Prostate gland (tissue), 2 donors: ENCODE results near the gene XRCC4. TPM values are rescaled to one million over a fixed set of nuclear protein-coding genes. Genes with fewer than 3 reads are reported as not detected.

ENCODE experiments used
- DNase-seq: peaks from one replicate; pipeline ENCODE4 v3.0.0-alpha.2; 2019; ENCODE audit warnings: low spot score
- H3K27ac ChIP-seq, 2 donors: fragments of 200-600 bp; sonication (generic); 2 replicates each; pipeline ENCODE4 v1.5.1; 2017 to 2019
- H3K27me3 ChIP-seq: fragments of 200-600 bp; sonication (generic); replicated peaks from 2 replicates; pipeline ENCODE4 v1.5.1; 2019; ENCODE audit not compliant: insufficient read depth
- H3K36me3 ChIP-seq, 2 donors: fragments of 200-600 bp; sonication (generic); 1 replicate in 1 of 2; 2 replicates in 1 of 2; pipeline versions ENCODE4 v1.5.1 to v1.8.1; 2017 to 2019
- H3K4me1 ChIP-seq: fragments of 200-600 bp; sonication (generic); replicated peaks from 2 replicates; pipeline ENCODE4 v1.5.1; 2019
- H3K4me3 ChIP-seq, 2 donors: fragments of 200-600 bp; sonication (generic); 2 replicates each; pipeline ENCODE4 v1.5.1; 2017 to 2019
- H3K9me3 ChIP-seq: fragments of 200-600 bp; sonication (generic); 2 replicates; pipeline ENCODE4 v1.5.1; 2017
- CTCF ChIP-seq, 4 experiments: fragments of 200-600 bp in 2 of 4; fragments of 450-650 bp in 2 of 4; sonication (generic) in 2 of 4; IDR thresholded peaks; 1 replicate in 3 of 4; 2 replicates in 1 of 4; pipeline ENCODE4 v1.5.1; 2016 to 2019; ENCODE audit warnings: antibody characterized with exemption in 4 of 4, mild to moderate bottlenecking in 2 of 4, moderate library complexity in 2 of 4
- POLR2A ChIP-seq: fragments of 450-650 bp; IDR thresholded peaks from one replicate; pipeline ENCODE4 v1.6.1; 2016; ENCODE audit warnings: antibody characterized with exemption, mild to moderate bottlenecking
- POLR2AphosphoS5 ChIP-seq: sonication (generic); formaldehyde crosslinking; IDR thresholded peaks from one replicate; pipeline ENCODE4 v1.6.1; 2017; ENCODE audit warnings: antibody characterized with exemption
- WGBS: methylation state at CpG from one replicate; pipeline ENCODE4 v1.1.5; 2018; 5-methylcytosine and 5-hydroxymethylcytosine counted together
- intact Hi-C: fragments of 100-400 bp; cut with DNase I; formaldehyde crosslinking; loops from one replicate; pipeline ENCODE4 v1.14.2; 2022
- small RNA-seq, 2 donors: library from RNA; depleted of rRNA; stranded (forward); fragments of <200 nt; gene quantifications; one replicate each; pipeline ENCODE3, GENCODE V24; 2016
- total RNA-seq, 2 donors: library from RNA; depleted of rRNA; stranded (reverse); fragments of >200 nt; gene quantifications; one replicate each; pipeline ENCODE4 v1.1.0, GENCODE V29; 2016

The XRCC4 gene
- total RNA-seq, 2 donors from 2014 or later = 7.3 to 11.4 TPM

- Histone ChIP-seq H3K4me3 (no peak overlapping the region), H3K9me3 (no peaks in the 10 kb centered on the region), H3K27me3 (no peaks in the 10 kb centered on the region), H3K36me3 (no peaks in the 10 kb centered on the region), H3K27ac (no peak overlapping the region), H3K4me1 (no peaks in the 10 kb centered on the region)
- TF ChIP-seq POLR2A = no peak
- TF ChIP-seq POLR2AphosphoS5 = no peak
- no peak for DNase-seq
- 90% methylated on average over 3 of the region's 3 CpGs for WGBS
- intact Hi-C loops = no loop called here
These were observed 323.4 kb downstream of the XRCC4 start for GRCh38 chr5:83400701-83401100.

- no peaks in the 10 kb centered on the region for H3K27me3 ChIP-seq
- 48% methylated on average over 3 of the region's 3 CpGs for WGBS
- no peak for DNase-seq
These were observed 323.9 kb downstream of the XRCC4 start for GRCh38 chr5:83401122-83401731.

GRCh38 chr5:83401775-83402174 lies 324.4 kb downstream of the XRCC4 start:
- Histone ChIP-seq H3K4me3 (no peak overlapping the region), H3K27me3 (no peaks in the 10 kb centered on the region), H3K9me3 (no peaks in the 10 kb centered on the region), H3K4me1 (no peaks in the 10 kb centered on the region), H3K27ac (no peak overlapping the region), H3K36me3 (no peaks in the 10 kb centered on the region)
- TF ChIP-seq POLR2A (no peak), POLR2AphosphoS5 (no peak), CTCF (IDR thresholded peaks at IDR 0.05) (no peak)
- intact Hi-C loops = no loop called here
- no peak for DNase-seq

More at GRCh38 chr5:83401122-83401731, 323.9 kb downstream of the XRCC4 start:
- H3K36me3 ChIP-seq = no peaks in the 10 kb centered on the region
- H3K9me3 ChIP-seq = no peaks in the 10 kb centered on the region
- no peak overlapping the region for H3K27ac ChIP-seq
- TF ChIP-seq CTCF (IDR thresholded peaks at IDR 0.05) (no peak), POLR2AphosphoS5 (no peak), POLR2A (no peak)
- intact Hi-C loops = no loop called here
- H3K4me3 ChIP-seq = no peak overlapping the region
- H3K4me1 ChIP-seq = no peaks in the 10 kb centered on the region

Small RNA genes within 50 kb of the gene (small RNA-seq; reads per million reads assigned to genes)
- gene SCARNA18 = 0.37 to 1.2 reads per million in 2 donors

Other genes with a start within 250 kb of the XRCC4 start
- 10 to 100 TPM; 30.8 to 44.9 TPM for gene TMEM167A, start 153 bp upstream of the XRCC4 start, total RNA-seq